Upper lobe of left lung (tissue), 4 donors: Measurements from ENCODE around the gene KNDC1.

ENCODE experiments used
- EP300 ChIP-seq, 4 donors: sonication (generic); formaldehyde crosslinking; IDR thresholded peaks; one replicate each; pipeline ENCODE4 v1.5.1; 2017; ENCODE audit warnings: antibody characterized with exemption in 4 of 4, control low read depth in 2 of 4
- POLR2A ChIP-seq, 4 donors: fragments of 450-650 bp; IDR thresholded peaks; one replicate each; pipeline ENCODE4 v1.5.1; 2016 to 2017; ENCODE audit warnings: antibody characterized with exemption in 4 of 4, mild to moderate bottlenecking in 2 of 4
- TF ChIP-seq, protein P1 (sequence below), 6 experiments: fragments of 450-650 bp in 4 of 6; fragments of 200-600 bp in 2 of 6; sonication (generic) in 2 of 6; IDR thresholded peaks; one replicate each; pipeline ENCODE4 v1.5.1; 2016 to 2019; ENCODE audit warnings: antibody characterized with exemption in 6 of 6

DNA sequence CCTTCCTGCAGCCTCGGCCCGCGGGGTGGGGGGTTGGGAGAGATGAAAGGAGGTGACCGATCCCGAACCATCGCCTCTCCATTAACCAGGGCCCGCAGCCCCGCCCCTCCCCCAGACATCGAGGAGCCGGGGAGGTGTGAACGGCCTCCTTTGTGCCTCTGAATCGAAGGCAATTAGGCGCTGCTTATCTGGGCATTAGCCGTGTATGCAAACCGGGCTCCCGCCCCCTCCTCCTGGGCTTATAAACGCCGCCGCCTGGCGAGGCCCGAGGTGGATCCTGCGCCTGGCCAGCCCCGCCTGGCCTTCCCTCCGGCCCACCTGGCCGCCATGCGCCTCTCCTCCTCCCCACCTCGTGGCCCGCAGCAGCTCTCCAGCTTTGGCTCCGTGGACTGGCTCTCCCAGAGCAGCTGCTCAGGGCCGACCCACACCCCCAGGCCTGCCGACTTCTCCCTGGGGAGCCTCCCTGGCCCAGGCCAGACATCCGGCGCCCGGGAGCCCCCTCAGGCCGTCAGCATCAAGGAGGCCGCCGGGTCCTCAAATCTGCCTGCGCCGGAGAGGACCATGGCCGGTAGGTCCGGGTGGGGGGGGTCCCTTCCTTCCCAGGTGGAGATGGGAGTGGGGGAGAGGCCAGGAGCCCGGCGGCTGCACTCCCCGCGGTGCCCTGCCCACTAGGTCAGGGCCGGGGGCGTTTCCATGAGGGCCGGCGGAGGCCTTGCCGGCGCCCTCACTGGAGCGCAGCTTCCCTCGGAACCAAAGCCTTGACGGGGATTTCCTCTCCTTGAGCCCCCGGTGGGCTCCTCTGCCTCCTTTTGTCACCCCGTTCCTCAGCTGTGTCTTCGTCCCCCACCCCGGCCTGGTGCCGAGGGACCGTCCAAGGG lies 77.8 kb downstream of the KNDC1 start, which contains the start of gene VENTX:
- no peak for TF ChIP-seq POLR2A (IDR thresholded peaks at IDR 0.05)
- no peak for TF ChIP-seq EP300 (IDR thresholded peaks at IDR 0.05)
- TF ChIP-seq, protein P1, sequence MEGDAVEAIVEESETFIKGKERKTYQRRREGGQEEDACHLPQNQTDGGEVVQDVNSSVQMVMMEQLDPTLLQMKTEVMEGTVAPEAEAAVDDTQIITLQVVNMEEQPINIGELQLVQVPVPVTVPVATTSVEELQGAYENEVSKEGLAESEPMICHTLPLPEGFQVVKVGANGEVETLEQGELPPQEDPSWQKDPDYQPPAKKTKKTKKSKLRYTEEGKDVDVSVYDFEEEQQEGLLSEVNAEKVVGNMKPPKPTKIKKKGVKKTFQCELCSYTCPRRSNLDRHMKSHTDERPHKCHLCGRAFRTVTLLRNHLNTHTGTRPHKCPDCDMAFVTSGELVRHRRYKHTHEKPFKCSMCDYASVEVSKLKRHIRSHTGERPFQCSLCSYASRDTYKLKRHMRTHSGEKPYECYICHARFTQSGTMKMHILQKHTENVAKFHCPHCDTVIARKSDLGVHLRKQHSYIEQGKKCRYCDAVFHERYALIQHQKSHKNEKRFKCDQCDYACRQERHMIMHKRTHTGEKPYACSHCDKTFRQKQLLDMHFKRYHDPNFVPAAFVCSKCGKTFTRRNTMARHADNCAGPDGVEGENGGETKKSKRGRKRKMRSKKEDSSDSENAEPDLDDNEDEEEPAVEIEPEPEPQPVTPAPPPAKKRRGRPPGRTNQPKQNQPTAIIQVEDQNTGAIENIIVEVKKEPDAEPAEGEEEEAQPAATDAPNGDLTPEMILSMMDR (IDR thresholded peaks at IDR 0.05): no peak
